SK-N-SH (cell line): Measurements from ENCODE around the gene SP3. TPM values are rescaled to one million over a fixed set of nuclear protein-coding genes. Genes with fewer than 3 reads are reported as not detected.

Experiments
- CTCF ChIA-PET: fragments of 300-600, 350-600 bp; formaldehyde crosslinking; extraction: SDS; loops from one replicate; lab custom pipeline; 2021; lab: Yijun Ruan, JAX
- POLR2A ChIA-PET: fragments of 350-600 bp; sonication (Branson Sonifier 250); formaldehyde crosslinking; extraction: SDS; loops from one replicate; lab custom pipeline; 2020; ENCODE audit warnings: antibody characterized with exemption, inconsistent platforms; lab: Yijun Ruan, JAX
- DNase-seq: peaks from one replicate; pipeline ENCODE4 v3.0.0; 2012
- H2AFZ ChIP-seq: fragments of 200-600 bp; sonication (generic); 2 replicates; pipeline ENCODE4 v1.8.1; 2016; ENCODE audit warnings: antibody characterized with exemption, mild to moderate bottlenecking, low read depth
- H3F3A ChIP-seq: fragments of 200-600 bp; sonication (generic); replicated peaks from 2 replicates; pipeline ENCODE3; 2016; ENCODE audit warnings: antibody characterized with exemption, mild to moderate bottlenecking; ENCODE audit not compliant: insufficient read depth
- H3K27ac ChIP-seq, 2 experiments: fragments of 200-500 bp in 1 of 2; fragments of 200-600 bp in 1 of 2; sonication (Bioruptor generic) in 1 of 2; sonication (generic), shearing (Covaris generic) in 1 of 2; 2 replicates each; pipeline versions ENCODE4 v1.5.1 to v1.6.1; 2014 to 2016; ENCODE audit warnings: low read depth in 2 of 2, inconsistent platforms in 1 of 2, low read length in 1 of 2, mild to moderate bottlenecking in 1 of 2, mixed read lengths in 1 of 2
- H3K27me3 ChIP-seq: fragments of 200-600 bp; sonication (generic), shearing (Covaris generic); 2 replicates; pipeline ENCODE4 v1.6.1; 2016; ENCODE audit warnings: mixed run types; ENCODE audit not compliant: insufficient read depth
- H3K36me3 ChIP-seq, 2 experiments: fragments of 200-500 bp in 1 of 2; fragments of 200-600 bp in 1 of 2; sonication (Bioruptor generic) in 1 of 2; sonication (generic) in 1 of 2; replicated peaks in 1 of 2; 2 replicates each; pipeline versions ENCODE3 to v1.5.1; 2014 to 2016; ENCODE audit warnings: low read length in 1 of 2, mild to moderate bottlenecking in 1 of 2; ENCODE audit not compliant: insufficient read depth in 2 of 2, control insufficient read depth in 1 of 2
- H3K4me1 ChIP-seq, 2 experiments: fragments of 200-500 bp in 1 of 2; fragments of 200-600 bp in 1 of 2; sonication (Bioruptor generic) in 1 of 2; sonication (generic), shearing (Covaris generic) in 1 of 2; 2 replicates each; pipeline versions ENCODE4 v1.5.1 to v1.6.1; 2014 to 2016; ENCODE audit warnings: low read depth in 1 of 2, low read length in 1 of 2, mixed run types in 1 of 2; ENCODE audit not compliant: insufficient read depth in 2 of 2, control insufficient read depth in 1 of 2
- H3K4me2 ChIP-seq: fragments of 200-600 bp; sonication (generic), shearing (Covaris generic); 2 replicates; pipeline ENCODE4 v1.6.1; 2017; ENCODE audit warnings: mixed run types
- H3K4me3 ChIP-seq, 2 experiments: fragments of 200-500 bp in 1 of 2; fragments of 200-600 bp in 1 of 2; sonication (Bioruptor generic) in 1 of 2; sonication (generic), shearing (Covaris generic) in 1 of 2; 2 replicates each; pipeline versions ENCODE4 v1.5.1 to v1.8.1; 2014 to 2016; ENCODE audit warnings: low read depth in 2 of 2, inconsistent platforms in 1 of 2, low read length in 1 of 2, mild to moderate bottlenecking in 1 of 2, mixed read lengths in 1 of 2, moderate library complexity in 1 of 2
- H3K79me2 ChIP-seq: fragments of 200-600 bp; sonication (generic); 2 replicates; pipeline ENCODE4 v1.8.1; 2017; ENCODE audit warnings: mild to moderate bottlenecking; ENCODE audit not compliant: insufficient read depth
- H3K9ac ChIP-seq: fragments of 200-600 bp; sonication (generic); 2 replicates; pipeline ENCODE4 v1.6.1; 2017; ENCODE audit warnings: mixed run types
- H3K9me2 ChIP-seq: fragments of 200-600 bp; sonication (generic); 2 replicates; pipeline ENCODE4 v1.6.1; 2017; ENCODE audit warnings: mixed run types
- H3K9me3 ChIP-seq: fragments of 200-600 bp; sonication (generic); 2 replicates; pipeline ENCODE4 v1.6.1; 2017; ENCODE audit warnings: mixed run types, mild to moderate bottlenecking, moderate library complexity
- H4K20me1 ChIP-seq: fragments of 200-600 bp; sonication (generic); 2 replicates; pipeline ENCODE4 v1.6.1; 2017; ENCODE audit warnings: mild to moderate bottlenecking, mixed run types; ENCODE audit not compliant: insufficient read depth
- CHD2 ChIP-seq: fragments of 150-350 bp; IDR thresholded peaks from 2 replicates; pipeline ENCODE4 v1.6.1; 2018; ENCODE audit warnings: low read length; ENCODE audit not compliant: partially characterized antibody
- FOXJ3 ChIP-seq: sonication (generic); formaldehyde crosslinking; IDR thresholded peaks from 2 replicates; pipeline ENCODE4 v1.5.1; 2020; ENCODE audit warnings: mild to moderate bottlenecking, missing genetic modification reagents
- GABPA ChIP-seq: IDR thresholded peaks from 2 replicates; pipeline ENCODE4 v1.4.0; 2012; ENCODE audit warnings: low read depth, mild to moderate bottlenecking
- MXI1 ChIP-seq: IDR thresholded peaks from 2 replicates; pipeline ENCODE4 v1.6.1; 2012; ENCODE audit warnings: mild to moderate bottlenecking, low read depth, low read length, improper control_type of control experiment
- POLR2AphosphoS5 ChIP-seq: IDR thresholded peaks from 2 replicates; pipeline ENCODE4 v1.6.1; 2012; ENCODE audit warnings: low read depth, low read length
- TAF1 ChIP-seq: IDR thresholded peaks from 2 replicates; pipeline ENCODE4 v1.6.1; 2012; ENCODE audit warnings: low read depth, mild to moderate bottlenecking, low read length, moderate library complexity, borderline replicate concordance
- YY1 ChIP-seq: IDR thresholded peaks from 2 replicates; pipeline ENCODE4 v1.4.0; 2012; ENCODE audit warnings: low read depth, mild to moderate bottlenecking
- WGBS: methylation state at CpG from one replicate; pipeline ENCODE4 v1.1.6; 2017; ENCODE audit warnings: low lambda C conversion rate; 5-methylcytosine and 5-hydroxymethylcytosine counted together
- polyA plus RNA-seq, 3 experiments: library from polyadenylated mRNA; depleted of rRNA; stranded (reverse); fragments of >200 nt; gene quantifications; 2 replicates each; pipeline ENCODE4 v1.2.3, GENCODE V29; 2012
- TF ChIP-seq, protein P1 (sequence below): IDR thresholded peaks from 2 replicates; pipeline ENCODE4 v1.6.1; 2012; ENCODE audit warnings: mild to moderate bottlenecking, low read depth, low read length, moderate library complexity
- TF ChIP-seq, protein P2 (sequence below): IDR thresholded peaks from 2 replicates; pipeline ENCODE4 v1.4.0; 2012; ENCODE audit warnings: low read depth
- TF ChIP-seq, protein P3 (sequence below): IDR thresholded peaks from 2 replicates; pipeline ENCODE4; 2012

SP3 gene
- polyA plus RNA-seq, 1 of the 3 experiments (the other 2 are of a cell fraction), result 23.1 TPM

DNA sequence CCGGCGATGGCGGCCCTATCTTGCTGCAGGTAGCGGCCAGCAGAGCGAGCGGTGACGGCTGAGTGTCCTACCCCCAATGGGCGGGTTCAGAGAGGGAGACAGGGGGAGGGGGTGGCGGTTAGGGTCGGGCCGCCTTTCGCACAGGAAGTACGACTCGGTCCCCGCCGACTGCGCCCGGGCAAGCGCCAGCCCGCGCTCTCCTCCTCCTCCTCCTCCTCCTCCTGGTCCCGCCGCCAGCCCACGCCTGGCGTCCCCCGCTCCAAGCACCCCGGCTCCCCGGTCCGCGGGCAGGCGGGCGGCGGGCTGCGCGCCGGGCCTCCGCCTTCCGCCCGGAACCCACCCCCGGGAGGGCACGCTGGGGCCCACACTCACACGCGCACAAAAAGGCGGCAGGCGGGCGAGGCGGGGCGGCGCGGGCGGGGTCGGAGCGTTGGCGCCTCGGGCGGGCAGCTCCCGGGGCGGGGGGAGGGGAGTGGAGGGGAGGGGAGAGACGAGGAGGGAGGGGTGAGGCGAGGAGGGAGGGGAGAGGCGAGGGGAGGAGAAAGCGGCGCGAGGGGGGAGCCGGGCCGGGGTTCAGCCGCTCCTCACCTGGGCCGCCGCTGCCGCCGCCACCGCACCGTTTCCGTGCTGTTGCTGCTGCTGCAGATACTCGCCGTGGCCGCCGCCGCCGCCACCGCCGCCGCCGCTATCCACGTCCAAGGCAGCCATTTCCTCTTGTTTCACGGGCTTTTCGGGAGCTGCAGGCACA, 1.2 kb downstream of the SP3 start:
- H3K79me2 ChIP-seq, result peaks cover 61% of the 10 kb centered on the region

More for the DNA sequence above, 1.2 kb downstream of the SP3 start:
- H3F3A ChIP-seq, result peaks cover 30% of the 10 kb centered on the region
- peak; percentile 90 for DNase-seq
- H3K27me3 ChIP-seq, result no peaks in the 10 kb centered on the region
- H3K36me3 ChIP-seq, result peaks cover 16 to 32% of the 10 kb centered on the region in 2 experiments
- ChIA-PET POLR2A (interaction anchor here (0.5 to 0.8 kb wide), 2 partner anchors 61 to 1399 kb away, joined by 3 read pairs; no protein-coding TSS in a partner anchor), CTCF (no interaction called here)
- WGBS, result under 1% methylated on average over 59 of the region's 87 CpGs
- peaks cover 10% of the 10 kb centered on the region; the same call in 1 of the 2 replicates for H3K9me3 ChIP-seq
- H4K20me1 ChIP-seq, result peaks cover 28% of the 10 kb centered on the region
- peak overlapping the region; percentile 65 to 91 for H3K4me3 ChIP-seq
- H3K9me2 ChIP-seq, result no peaks in the 10 kb centered on the region
- no peak overlapping the region for H2AFZ ChIP-seq
- no peak for TF ChIP-seq FOXJ3
- no peak for TF ChIP-seq CHD2
- no peak; the same call in 1 of the 2 replicates for TF ChIP-seq YY1
- TF ChIP-seq MXI1, result 0 out of 2 replicates have a peak, but pooled peaks have one; percentile 10
- TF ChIP-seq, protein P1, sequence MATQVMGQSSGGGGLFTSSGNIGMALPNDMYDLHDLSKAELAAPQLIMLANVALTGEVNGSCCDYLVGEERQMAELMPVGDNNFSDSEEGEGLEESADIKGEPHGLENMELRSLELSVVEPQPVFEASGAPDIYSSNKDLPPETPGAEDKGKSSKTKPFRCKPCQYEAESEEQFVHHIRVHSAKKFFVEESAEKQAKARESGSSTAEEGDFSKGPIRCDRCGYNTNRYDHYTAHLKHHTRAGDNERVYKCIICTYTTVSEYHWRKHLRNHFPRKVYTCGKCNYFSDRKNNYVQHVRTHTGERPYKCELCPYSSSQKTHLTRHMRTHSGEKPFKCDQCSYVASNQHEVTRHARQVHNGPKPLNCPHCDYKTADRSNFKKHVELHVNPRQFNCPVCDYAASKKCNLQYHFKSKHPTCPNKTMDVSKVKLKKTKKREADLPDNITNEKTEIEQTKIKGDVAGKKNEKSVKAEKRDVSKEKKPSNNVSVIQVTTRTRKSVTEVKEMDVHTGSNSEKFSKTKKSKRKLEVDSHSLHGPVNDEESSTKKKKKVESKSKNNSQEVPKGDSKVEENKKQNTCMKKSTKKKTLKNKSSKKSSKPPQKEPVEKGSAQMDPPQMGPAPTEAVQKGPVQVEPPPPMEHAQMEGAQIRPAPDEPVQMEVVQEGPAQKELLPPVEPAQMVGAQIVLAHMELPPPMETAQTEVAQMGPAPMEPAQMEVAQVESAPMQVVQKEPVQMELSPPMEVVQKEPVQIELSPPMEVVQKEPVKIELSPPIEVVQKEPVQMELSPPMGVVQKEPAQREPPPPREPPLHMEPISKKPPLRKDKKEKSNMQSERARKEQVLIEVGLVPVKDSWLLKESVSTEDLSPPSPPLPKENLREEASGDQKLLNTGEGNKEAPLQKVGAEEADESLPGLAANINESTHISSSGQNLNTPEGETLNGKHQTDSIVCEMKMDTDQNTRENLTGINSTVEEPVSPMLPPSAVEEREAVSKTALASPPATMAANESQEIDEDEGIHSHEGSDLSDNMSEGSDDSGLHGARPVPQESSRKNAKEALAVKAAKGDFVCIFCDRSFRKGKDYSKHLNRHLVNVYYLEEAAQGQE, result 0 out of 2 replicates have a peak, but pooled peaks have one; percentile 6
- TF ChIP-seq POLR2AphosphoS5, result peak; percentile 47; the same call in 1 of the 2 replicates
- TF ChIP-seq, protein P2, sequence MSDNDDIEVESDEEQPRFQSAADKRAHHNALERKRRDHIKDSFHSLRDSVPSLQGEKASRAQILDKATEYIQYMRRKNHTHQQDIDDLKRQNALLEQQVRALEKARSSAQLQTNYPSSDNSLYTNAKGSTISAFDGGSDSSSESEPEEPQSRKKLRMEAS, result peak; percentile 82
- TF ChIP-seq TAF1, result peak; percentile 36; the same call in 1 of the 2 replicates
- TF ChIP-seq, protein P3, sequence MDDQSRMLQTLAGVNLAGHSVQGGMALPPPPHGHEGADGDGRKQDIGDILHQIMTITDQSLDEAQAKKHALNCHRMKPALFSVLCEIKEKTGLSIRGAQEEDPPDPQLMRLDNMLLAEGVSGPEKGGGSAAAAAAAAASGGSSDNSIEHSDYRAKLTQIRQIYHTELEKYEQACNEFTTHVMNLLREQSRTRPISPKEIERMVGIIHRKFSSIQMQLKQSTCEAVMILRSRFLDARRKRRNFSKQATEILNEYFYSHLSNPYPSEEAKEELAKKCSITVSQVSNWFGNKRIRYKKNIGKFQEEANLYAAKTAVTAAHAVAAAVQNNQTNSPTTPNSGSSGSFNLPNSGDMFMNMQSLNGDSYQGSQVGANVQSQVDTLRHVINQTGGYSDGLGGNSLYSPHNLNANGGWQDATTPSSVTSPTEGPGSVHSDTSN, result 0 out of 2 replicates have a peak, but pooled peaks have one; percentile 18
- peak; percentile 61 for TF ChIP-seq GABPA
- peaks cover 6 to 10% of the 10 kb centered on the region in 2 experiments; a peak in 2 of 4 replicates for H3K4me1 ChIP-seq
- peak overlapping the region; percentile 95 to 100 for H3K27ac ChIP-seq
- H3K4me2 ChIP-seq, result peak overlapping the region; percentile 48; the same call in 1 of the 2 replicates
- peak overlapping the region; percentile 99; the same call in 1 of the 2 replicates for H3K9ac ChIP-seq
